ENCODE measurements around the gene FOXM1.
"Not testable (repeated sequence)": the region's sequence is repeated elsewhere in the genome, so short reads cannot be mapped to it uniquely, and the experiment has no call there.

The FOXM1 gene

DNA sequence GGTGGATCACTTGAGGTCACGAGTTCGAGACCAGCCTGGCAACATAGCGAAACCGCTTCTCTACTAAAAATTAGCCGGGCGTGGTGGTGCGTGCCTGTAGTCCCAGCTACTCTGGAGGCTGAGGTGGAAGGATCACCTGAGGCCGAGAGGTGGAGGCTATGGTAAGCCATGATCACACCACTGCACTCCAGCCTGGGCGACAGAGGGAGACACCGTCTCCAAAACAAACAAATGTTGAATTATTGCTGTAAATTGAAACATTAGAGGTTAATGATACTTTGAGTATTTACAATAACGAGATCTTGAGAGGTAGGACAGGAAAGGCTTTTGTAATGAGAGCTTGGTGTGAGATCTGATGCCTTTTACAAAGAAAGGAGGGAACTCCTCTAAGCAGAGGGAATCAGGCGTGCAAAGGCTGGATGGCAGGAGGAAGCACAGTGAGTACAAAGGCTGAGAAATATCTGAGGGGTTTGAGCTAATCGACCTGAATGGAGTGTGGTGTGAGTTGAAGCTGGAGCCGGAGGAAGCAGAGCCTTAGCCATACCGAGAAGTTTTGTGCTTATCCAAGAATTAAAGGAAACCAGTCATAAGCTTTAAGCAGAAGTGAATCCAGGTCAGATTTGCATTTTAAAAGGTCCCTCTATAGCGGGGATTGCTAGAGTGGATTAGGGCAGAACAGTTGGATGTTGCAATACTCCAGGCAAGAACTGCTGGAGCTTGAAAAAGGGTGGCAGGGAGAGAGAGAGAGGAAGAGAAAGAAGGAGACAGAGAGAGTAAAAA lies 1.2 kb upstream of the FOXM1 start:
- H3K4me3 ChIP-seq (ENCODE audit: low read depth in 1 of 2, low read length in 1 of 2), result peak overlapping the region; percentile 82 to 97
- H3K9me3 ChIP-seq, result no peaks in the 10 kb centered on the region
- H3K27me3 ChIP-seq, result no peaks in the 10 kb centered on the region
- H3K27ac ChIP-seq, result peak overlapping the region; percentile 76
- TF ChIP-seq, protein P1, sequence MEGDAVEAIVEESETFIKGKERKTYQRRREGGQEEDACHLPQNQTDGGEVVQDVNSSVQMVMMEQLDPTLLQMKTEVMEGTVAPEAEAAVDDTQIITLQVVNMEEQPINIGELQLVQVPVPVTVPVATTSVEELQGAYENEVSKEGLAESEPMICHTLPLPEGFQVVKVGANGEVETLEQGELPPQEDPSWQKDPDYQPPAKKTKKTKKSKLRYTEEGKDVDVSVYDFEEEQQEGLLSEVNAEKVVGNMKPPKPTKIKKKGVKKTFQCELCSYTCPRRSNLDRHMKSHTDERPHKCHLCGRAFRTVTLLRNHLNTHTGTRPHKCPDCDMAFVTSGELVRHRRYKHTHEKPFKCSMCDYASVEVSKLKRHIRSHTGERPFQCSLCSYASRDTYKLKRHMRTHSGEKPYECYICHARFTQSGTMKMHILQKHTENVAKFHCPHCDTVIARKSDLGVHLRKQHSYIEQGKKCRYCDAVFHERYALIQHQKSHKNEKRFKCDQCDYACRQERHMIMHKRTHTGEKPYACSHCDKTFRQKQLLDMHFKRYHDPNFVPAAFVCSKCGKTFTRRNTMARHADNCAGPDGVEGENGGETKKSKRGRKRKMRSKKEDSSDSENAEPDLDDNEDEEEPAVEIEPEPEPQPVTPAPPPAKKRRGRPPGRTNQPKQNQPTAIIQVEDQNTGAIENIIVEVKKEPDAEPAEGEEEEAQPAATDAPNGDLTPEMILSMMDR (IDR thresholded peaks at IDR 0.05), result no peak
- no peaks in the 10 kb centered on the region for H3K36me3 ChIP-seq
- H3K4me1 ChIP-seq (ENCODE audit: control insufficient read depth in 1 of 2, insufficient read depth in 1 of 2, low read depth in 1 of 2, low read length in 1 of 2), result peaks cover 29% of the 10 kb centered on the region in 2 experiments

DNA sequence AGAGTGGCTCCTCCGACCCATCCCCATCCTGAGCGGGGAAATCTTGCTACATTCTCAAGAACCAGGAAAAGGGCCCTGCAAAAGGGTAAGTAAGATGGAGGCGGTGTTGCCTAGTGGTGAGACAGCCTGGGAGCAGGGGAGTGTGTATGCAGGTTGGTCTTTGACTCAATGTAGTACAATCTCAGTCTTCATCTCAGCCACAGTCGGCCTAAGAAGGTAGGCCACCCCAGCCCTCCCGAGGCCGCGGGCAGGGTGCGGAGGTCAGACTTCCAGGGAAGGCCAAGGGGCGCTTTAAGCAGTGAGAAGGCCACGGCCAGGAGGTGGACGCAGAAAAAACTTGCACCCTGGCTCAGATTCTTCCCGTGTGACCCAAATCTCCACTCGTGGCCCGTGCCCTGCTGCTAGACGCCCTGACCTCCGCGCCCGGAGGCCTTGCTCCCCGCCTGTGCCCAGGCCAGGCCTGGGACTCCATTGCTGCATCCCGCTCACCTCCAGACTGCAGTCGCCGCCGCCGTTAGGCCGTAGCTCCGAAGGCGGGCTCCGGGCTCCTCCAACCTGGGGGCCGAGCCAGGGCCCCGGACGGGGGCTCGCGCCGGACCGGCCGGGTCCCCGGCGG lies 435 bp downstream of the FOXM1 start:
- Histone ChIP-seq H3K27ac (peak overlapping the region; percentile 76), H3K27me3 (no peaks in the 10 kb centered on the region), H3K9me3 (no peaks in the 10 kb centered on the region), H3K4me1 (ENCODE audit: control insufficient read depth in 1 of 2, insufficient read depth in 1 of 2, low read depth in 1 of 2, low read length in 1 of 2) (peaks cover 29% of the 10 kb centered on the region in 2 experiments), H3K4me3 (ENCODE audit: low read depth in 1 of 2, low read length in 1 of 2) (peak overlapping the region; percentile 82 to 97), H3K36me3 (peaks cover 4% of the 10 kb centered on the region)
- TF ChIP-seq, protein P1 (IDR thresholded peaks at IDR 0.05), result no peak

DNA sequence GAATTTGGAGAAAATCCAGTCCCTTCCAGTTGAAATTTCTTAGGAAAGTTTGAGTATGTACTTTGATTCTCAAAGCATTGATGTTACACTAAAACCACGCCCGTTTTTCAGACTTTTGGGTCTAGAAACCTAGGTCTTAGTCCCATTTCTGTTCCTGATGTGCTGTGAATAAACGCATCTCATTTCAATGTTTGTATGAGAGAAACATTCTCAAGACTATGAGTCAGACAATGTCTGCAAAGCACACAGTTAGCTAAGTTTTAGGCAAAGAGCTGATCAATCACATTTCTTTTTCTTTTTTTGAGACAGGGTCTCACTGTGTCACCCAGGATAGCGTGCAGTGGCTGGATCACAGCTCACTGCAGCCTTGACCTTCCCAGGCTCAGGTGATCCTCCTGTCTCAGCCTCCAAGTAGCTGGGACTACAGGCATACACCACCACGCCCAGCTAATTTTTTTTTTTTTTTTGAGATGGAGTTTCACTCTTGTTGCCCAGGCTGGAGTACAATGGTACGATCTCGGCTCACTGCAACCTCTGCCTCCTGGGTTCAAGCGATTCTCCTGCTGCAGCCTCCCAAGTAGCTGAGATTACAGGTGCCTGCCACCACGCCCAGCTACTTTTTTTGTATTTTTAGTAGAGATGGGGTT lies 7.9 kb downstream of the FOXM1 start:
- H3K27ac ChIP-seq, result not testable (repeated sequence)
- H3K36me3 ChIP-seq, result peaks cover 43% of the 10 kb centered on the region

DNA sequence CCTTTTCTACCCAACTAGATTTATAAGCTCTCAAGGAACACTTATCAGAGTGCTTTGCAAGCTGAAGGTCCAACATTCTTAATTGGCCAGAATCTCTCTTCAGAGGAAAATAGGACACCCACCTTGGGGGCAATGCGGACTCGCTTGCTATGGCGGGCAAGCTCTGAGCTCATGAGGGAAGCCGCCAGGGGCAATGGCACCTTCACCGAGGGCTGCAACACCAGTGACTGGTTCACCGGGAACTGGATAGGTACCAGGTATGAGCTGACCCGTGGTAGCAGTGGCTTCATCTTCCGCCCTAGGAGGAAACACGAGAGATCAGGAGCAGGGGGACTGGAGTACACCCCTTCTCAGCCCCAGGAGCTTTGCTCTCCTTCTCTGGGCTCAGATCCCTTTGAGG lies 12.8 kb downstream of the FOXM1 start:
- Histone ChIP-seq H3K4me3 (ENCODE audit: low read depth in 1 of 2, low read length in 1 of 2) (no peak overlapping the region), H3K27ac (no peak overlapping the region), H3K4me1 (ENCODE audit: control insufficient read depth in 1 of 2, insufficient read depth in 1 of 2, low read depth in 1 of 2, low read length in 1 of 2) (no peaks in the 10 kb centered on the region), H3K36me3 (peaks cover 78% of the 10 kb centered on the region), H3K9me3 (no peaks in the 10 kb centered on the region), H3K27me3 (no peaks in the 10 kb centered on the region)
- TF ChIP-seq, protein P1 (IDR thresholded peaks at IDR 0.05), result no peak

More for the DNA sequence above, 7.9 kb downstream of the FOXM1 start:
- not testable (repeated sequence) for H3K27me3 ChIP-seq; H3K4me1 ChIP-seq (ENCODE audit: control insufficient read depth in 1 of 2, insufficient read depth in 1 of 2, low read depth in 1 of 2, low read length in 1 of 2); H3K9me3 ChIP-seq; H3K4me3 ChIP-seq (ENCODE audit: low read depth in 1 of 2, low read length in 1 of 2)

DNA sequence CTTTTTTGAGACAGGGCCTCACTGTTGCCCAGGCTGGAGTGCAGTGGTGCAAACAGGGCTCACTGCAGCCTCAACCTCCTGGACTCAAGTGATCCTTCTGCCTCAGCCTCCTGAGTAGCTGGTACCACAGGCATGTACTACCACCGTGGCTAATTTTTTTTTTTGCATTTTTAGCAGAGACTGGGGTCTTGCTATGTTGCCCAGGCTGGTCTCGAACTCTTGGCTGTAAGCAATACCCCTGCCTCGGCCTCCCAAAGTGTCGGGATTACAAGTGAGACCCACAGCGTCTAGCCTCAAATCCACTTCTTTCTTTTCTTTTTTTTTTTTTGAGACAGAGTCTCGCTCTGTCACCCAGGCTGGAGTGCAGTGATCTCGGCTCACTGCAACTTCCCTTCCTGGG lies 13.6 kb downstream of the FOXM1 start:
- H3K4me3 ChIP-seq (ENCODE audit: low read depth in 1 of 2, low read length in 1 of 2); H3K4me1 ChIP-seq (ENCODE audit: control insufficient read depth in 1 of 2, insufficient read depth in 1 of 2, low read depth in 1 of 2, low read length in 1 of 2); H3K27ac ChIP-seq; H3K9me3 ChIP-seq; H3K27me3 ChIP-seq: not testable (repeated sequence)
- H3K36me3 ChIP-seq, result peaks cover 80% of the 10 kb centered on the region

DNA sequence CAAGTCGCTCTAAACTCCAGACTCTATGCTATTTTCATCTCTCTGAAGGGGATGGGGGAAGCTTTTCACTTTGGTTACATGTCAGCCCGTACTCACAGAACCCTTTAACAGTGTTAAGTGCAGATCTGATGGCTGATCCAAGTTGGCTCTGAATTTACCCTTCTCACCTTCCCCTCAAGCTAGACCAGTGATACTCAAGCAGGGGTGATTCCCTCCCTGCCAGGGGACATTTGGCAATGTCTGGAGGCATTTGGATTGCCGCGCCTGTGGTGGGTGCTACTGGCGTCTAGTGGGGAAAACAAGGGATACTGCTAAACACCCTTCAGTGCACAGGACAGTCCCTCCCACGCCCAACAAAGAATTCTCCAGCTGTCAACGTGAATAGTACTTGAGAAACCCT lies 14.1 kb downstream of the FOXM1 start:
- TF ChIP-seq, protein P1 (IDR thresholded peaks at IDR 0.05), result no peak
- Histone ChIP-seq H3K27ac (no peak overlapping the region), H3K4me1 (ENCODE audit: control insufficient read depth in 1 of 2, insufficient read depth in 1 of 2, low read depth in 1 of 2, low read length in 1 of 2) (no peaks in the 10 kb centered on the region), H3K9me3 (no peaks in the 10 kb centered on the region), H3K36me3 (peaks cover 80% of the 10 kb centered on the region), H3K27me3 (no peaks in the 10 kb centered on the region), H3K4me3 (ENCODE audit: low read depth in 1 of 2, low read length in 1 of 2) (no peak overlapping the region)
